ENCODE data around the gene RFC1.
"Not testable (repeated sequence)": the region's sequence is repeated elsewhere in the genome, so short reads cannot be mapped to it uniquely, and the experiment has no call there.

Gene RFC1

DNA sequence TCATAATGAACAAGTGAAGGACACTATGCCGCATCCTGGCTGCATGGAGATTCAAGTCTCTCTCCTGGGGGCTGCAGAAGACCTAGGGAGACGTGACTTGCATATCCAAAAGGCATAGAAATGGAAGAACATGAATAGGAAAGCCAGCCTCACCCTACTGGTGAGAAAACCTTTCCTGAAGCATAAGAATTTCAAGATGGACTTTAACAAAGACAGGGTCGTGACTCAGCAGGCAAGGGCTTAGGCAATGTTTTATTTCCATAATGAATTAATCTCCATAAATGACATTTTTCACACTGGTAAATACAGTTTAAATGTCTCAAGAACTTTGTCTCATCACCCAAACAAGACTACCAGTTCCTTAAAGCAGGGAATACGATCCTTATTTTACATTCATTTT, 78.9 kb downstream of the RFC1 start:
- DNase-seq (ENCODE audit: insufficient read length, low spot score) = no peak
- TF ChIP-seq POLR2A (IDR thresholded peaks at IDR 0.05; ENCODE audit: low read depth, low read length) = no peak
- no peak for TF ChIP-seq SPI1 (IDR thresholded peaks at IDR 0.05; ENCODE audit: low read depth, low read length)
- TF ChIP-seq POU2F2 (IDR thresholded peaks at IDR 0.05; ENCODE audit: low read depth, low read length) = no peak
- no peak for TF ChIP-seq POLR2AphosphoS5 (IDR thresholded peaks at IDR 0.05; ENCODE audit: low read depth, low read length)
- no peak for TF ChIP-seq PAX5 (IDR thresholded peaks at IDR 0.05; ENCODE audit: insufficient read depth, low read length, severe bottlenecking)
- TF ChIP-seq TAF1 (IDR thresholded peaks at IDR 0.05; ENCODE audit: low read depth, low read length) = no peak
- no peak for FAIRE-seq

DNA sequence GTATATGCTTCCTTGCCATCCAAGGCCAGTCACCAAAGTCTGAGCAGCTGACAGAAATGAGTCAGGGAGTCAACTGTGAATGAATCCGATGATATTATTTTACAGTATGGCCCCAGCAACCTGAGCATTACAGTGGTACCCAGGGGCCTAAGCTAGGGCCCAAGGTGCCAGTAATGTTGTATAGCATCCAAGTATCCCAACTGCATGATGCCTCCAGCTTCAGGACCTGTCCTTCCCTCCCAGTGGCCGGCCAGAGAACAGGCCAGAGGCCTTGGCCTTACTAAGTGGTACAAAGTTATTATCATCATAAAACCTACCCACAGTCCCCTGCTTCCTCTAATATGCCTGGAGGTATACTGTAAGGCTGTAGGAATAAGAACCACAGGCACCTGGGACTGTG, 79.9 kb downstream of the RFC1 start:
- DNase-seq (ENCODE audit: insufficient read length, low spot score) = no peak
- FAIRE-seq = no peak
- no peak for TF ChIP-seq TAF1 (IDR thresholded peaks at IDR 0.05; ENCODE audit: low read depth, low read length)
- TF ChIP-seq POLR2A (IDR thresholded peaks at IDR 0.05; ENCODE audit: low read depth, low read length) = no peak
- TF ChIP-seq POU2F2 (IDR thresholded peaks at IDR 0.05; ENCODE audit: low read depth, low read length) = no peak
- no peak for TF ChIP-seq SPI1 (IDR thresholded peaks at IDR 0.05; ENCODE audit: low read depth, low read length)
- no peak for TF ChIP-seq POLR2AphosphoS5 (IDR thresholded peaks at IDR 0.05; ENCODE audit: low read depth, low read length)
- TF ChIP-seq PAX5 (IDR thresholded peaks at IDR 0.05; ENCODE audit: insufficient read depth, low read length, severe bottlenecking) = no peak

DNA sequence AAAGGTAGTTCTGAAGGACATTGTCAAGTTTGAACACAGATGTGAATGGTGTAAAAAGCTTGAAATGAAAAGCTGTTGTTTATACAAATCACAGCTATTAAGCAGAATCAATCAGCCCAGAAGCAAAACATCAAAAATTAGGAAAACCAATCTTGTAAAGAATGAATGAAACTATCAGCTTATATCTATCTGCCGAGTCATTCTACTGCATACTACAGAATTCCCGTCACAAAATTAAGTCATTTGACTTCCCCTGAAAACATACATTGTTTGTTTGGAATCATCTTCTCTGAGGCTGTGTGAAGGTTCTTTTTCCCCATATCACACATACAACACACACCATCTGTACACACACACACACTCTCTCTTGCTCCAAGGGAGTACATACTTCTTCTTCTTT, 80.3 kb downstream of the RFC1 start:
- DNase-seq (ENCODE audit: insufficient read length, low spot score) (no peak), FAIRE-seq (no peak)
- TF ChIP-seq POU2F2 (IDR thresholded peaks at IDR 0.05; ENCODE audit: low read depth, low read length) = no peak
- TF ChIP-seq TAF1 (IDR thresholded peaks at IDR 0.05; ENCODE audit: low read depth, low read length) = no peak
- no peak for TF ChIP-seq SPI1 (IDR thresholded peaks at IDR 0.05; ENCODE audit: low read depth, low read length)
- TF ChIP-seq POLR2AphosphoS5 (IDR thresholded peaks at IDR 0.05; ENCODE audit: low read depth, low read length) = no peak
- no peak for TF ChIP-seq PAX5 (IDR thresholded peaks at IDR 0.05; ENCODE audit: insufficient read depth, low read length, severe bottlenecking)
- no peak for TF ChIP-seq POLR2A (IDR thresholded peaks at IDR 0.05; ENCODE audit: low read depth, low read length)

DNA sequence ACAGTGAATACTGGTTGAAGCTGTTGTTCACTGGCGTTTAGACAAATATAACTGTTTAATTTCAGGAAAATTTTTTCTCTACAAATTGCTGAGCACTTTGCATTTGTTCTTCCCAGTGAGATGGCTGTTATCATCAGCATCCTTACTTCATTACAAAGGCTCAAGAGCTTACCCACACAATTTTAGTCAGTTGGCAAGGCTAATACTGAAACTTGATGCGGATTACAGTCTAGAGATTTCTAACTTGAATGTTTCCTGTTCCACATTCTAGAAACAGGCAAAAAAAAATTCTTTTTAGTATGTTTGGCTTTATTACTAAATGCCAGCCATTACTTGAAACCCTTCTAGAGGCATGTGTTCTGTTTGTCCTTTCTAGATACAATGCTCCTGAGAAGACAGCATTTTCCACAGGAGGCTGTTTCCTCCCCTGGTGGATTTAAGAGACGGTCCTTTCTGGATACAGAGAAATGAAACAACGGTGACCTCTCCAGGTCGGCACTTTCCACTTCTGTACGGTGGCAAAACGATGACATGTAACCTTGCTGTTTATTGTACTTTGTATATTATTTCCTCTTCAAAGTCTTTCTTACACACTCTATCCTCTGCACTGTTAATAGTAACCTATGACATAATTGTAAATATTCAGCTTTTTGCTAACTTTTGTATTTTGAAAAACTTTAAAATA, 80.9 kb downstream of the RFC1 start:
- DNase-seq (ENCODE audit: insufficient read length, low spot score) (no peak), FAIRE-seq (no peak)
- TF ChIP-seq POLR2A (IDR thresholded peaks at IDR 0.05; ENCODE audit: low read depth, low read length) (no peak), TAF1 (IDR thresholded peaks at IDR 0.05; ENCODE audit: low read depth, low read length) (no peak), SPI1 (IDR thresholded peaks at IDR 0.05; ENCODE audit: low read depth, low read length) (no peak), POLR2AphosphoS5 (IDR thresholded peaks at IDR 0.05; ENCODE audit: low read depth, low read length) (no peak), POU2F2 (IDR thresholded peaks at IDR 0.05; ENCODE audit: low read depth, low read length) (no peak), PAX5 (IDR thresholded peaks at IDR 0.05; ENCODE audit: insufficient read depth, low read length, severe bottlenecking) (no peak)

DNA sequence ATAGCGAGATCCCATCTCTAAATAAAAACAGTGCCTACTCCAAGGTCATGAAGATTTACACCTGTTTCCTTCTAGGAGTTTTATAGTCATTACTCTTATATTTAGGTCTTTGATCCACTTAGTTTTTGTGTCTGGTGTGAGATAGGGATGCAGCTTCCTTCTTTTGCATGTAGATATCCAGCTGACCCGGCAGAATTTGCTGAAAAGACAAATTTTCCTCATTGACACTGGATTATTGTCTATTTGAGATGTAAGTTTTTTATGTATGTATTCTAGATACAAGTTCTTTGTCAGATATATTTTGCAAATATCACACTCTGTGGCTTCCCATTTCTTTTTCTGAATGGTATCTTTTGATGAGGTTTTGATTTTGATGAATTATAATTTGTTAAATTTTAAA, 85.4 kb downstream of the RFC1 start:
- DNase-seq (ENCODE audit: insufficient read length, low spot score) (no peak), FAIRE-seq (no peak)
- TF ChIP-seq PAX5 (IDR thresholded peaks at IDR 0.05; ENCODE audit: insufficient read depth, low read length, severe bottlenecking) (no peak), TAF1 (IDR thresholded peaks at IDR 0.05; ENCODE audit: low read depth, low read length) (no peak), POLR2AphosphoS5 (IDR thresholded peaks at IDR 0.05; ENCODE audit: low read depth, low read length) (no peak), POU2F2 (IDR thresholded peaks at IDR 0.05; ENCODE audit: low read depth, low read length) (no peak), SPI1 (IDR thresholded peaks at IDR 0.05; ENCODE audit: low read depth, low read length) (no peak), POLR2A (IDR thresholded peaks at IDR 0.05; ENCODE audit: low read depth, low read length) (no peak)

DNA sequence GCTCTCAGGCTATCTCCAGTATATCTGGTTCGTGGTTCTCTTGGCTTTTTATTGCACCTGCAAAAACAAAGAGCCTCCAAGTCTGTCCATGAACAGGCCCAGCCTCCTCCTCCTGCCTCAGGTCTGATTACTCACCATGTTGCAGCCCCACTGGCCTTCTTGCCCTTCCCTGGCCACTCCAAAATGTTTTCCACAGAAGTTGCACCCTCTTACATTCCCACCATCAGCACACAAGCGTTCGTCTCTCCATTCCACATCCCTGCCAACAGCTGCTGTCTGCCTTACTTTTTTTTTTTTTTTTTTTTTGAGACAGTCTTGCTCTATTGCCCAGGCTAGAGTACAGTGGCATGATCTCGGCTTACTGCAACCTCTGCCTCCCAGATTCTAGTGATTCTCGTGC, 86.7 kb downstream of the RFC1 start:
- no peak for DNase-seq (ENCODE audit: insufficient read length, low spot score)
- no peak for TF ChIP-seq POU2F2 (IDR thresholded peaks at IDR 0.05; ENCODE audit: low read depth, low read length)
- TF ChIP-seq SPI1 (IDR thresholded peaks at IDR 0.05; ENCODE audit: low read depth, low read length) = no peak
- no peak for TF ChIP-seq PAX5 (IDR thresholded peaks at IDR 0.05; ENCODE audit: insufficient read depth, low read length, severe bottlenecking)
- no peak for TF ChIP-seq POLR2AphosphoS5 (IDR thresholded peaks at IDR 0.05; ENCODE audit: low read depth, low read length)
- no peak for TF ChIP-seq POLR2A (IDR thresholded peaks at IDR 0.05; ENCODE audit: low read depth, low read length)
- TF ChIP-seq TAF1 (IDR thresholded peaks at IDR 0.05; ENCODE audit: low read depth, low read length) = no peak
- FAIRE-seq = no peak

DNA sequence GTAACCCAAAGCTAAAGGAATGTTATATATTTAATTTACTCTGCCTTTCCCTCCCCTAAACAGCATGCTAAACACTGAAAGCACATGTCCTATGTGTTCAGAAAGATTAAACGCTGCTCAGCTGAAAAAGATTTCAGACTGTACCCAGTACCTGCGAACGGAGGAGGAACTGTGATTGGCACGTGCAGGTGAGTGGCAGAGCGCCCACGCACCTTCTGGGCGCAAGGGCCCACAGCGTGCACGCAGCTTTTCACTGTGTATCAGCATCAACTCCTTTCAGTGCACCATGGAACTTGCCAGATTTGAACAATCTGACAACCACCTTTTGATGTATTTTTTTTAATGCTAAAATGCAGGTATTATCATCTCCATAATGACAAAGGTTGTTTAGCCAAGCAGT, 87.7 kb downstream of the RFC1 start:
- no peak for FAIRE-seq
- DNase-seq (ENCODE audit: insufficient read length, low spot score) = no peak
- TF ChIP-seq POU2F2 (IDR thresholded peaks at IDR 0.05; ENCODE audit: low read depth, low read length) (no peak), POLR2A (IDR thresholded peaks at IDR 0.05; ENCODE audit: low read depth, low read length) (no peak)

DNA sequence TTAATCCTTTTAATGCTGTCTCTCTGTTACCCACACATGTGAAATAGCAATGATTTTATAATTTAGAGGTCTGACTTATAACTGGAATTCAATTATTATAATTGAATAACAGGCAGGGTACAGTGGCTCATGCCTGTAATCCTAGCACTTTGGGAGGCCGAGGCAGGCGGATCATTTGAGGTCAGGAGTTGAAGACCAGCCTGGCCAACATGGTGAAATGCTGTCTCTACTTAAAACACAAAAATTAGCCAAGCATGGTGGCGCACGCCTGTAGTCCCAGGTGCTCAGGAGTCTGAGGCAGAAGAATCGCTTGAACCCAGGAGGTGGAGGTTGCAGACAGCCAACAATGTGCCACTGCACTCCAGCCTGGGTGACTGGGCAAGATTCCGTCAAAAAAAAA, 88.5 kb downstream of the RFC1 start:
- DNase-seq (ENCODE audit: insufficient read length, low spot score); FAIRE-seq: not testable (repeated sequence)

DNA sequence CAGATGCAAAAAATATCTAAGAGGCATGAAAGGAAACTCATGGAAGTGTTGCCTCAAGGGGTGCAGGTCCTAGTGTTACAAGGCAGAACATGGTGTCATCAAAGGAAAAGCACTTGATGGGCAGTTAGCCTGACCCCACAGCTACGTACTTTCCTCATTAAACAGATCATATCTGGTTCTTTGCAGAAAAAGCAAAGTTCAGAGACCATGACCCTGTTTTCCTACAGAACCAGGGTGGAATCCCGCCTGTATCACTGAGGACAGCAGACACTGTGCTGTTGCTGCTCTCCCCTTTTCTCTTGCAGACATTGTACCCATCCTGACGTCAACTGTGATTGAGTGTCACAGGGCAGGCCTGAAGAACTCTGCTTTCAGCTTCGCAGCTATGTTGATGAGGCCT, 91.7 kb downstream of the RFC1 start:
- no peak for DNase-seq (ENCODE audit: insufficient read length, low spot score)
- FAIRE-seq = no peak
- no peak for TF ChIP-seq POU2F2 (IDR thresholded peaks at IDR 0.05; ENCODE audit: low read depth, low read length)
- no peak for TF ChIP-seq PAX5 (IDR thresholded peaks at IDR 0.05; ENCODE audit: insufficient read depth, low read length, severe bottlenecking)
- no peak for TF ChIP-seq SPI1 (IDR thresholded peaks at IDR 0.05; ENCODE audit: low read depth, low read length)

DNA sequence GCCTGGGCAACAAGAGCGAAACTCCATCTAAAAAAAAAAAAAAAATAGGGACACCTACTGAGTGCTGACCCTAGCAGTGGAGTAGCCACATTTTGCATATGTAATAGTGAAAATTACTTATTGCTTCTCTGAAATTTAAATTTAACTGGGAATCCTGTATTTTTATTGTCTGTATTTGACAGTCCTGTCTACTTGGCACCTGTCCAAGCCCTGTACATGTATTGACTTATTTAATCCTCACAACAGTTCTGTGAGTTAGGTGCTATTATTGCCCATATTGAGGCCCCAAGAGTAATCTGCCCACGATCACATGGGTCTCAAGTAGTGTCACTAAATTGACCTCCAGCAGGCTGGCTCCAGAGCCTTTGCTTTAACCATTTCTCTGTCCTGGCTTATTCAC, 102.3 kb downstream of the RFC1 start:
- no peak for TF ChIP-seq POU2F2 (IDR thresholded peaks at IDR 0.05; ENCODE audit: low read depth, low read length)
- no peak for TF ChIP-seq POLR2AphosphoS5 (IDR thresholded peaks at IDR 0.05; ENCODE audit: low read depth, low read length)
- TF ChIP-seq POLR2A (IDR thresholded peaks at IDR 0.05; ENCODE audit: low read depth, low read length) = no peak
- no peak for TF ChIP-seq SPI1 (IDR thresholded peaks at IDR 0.05; ENCODE audit: low read depth, low read length)
- TF ChIP-seq TAF1 (IDR thresholded peaks at IDR 0.05; ENCODE audit: low read depth, low read length) = no peak
- no peak for TF ChIP-seq PAX5 (IDR thresholded peaks at IDR 0.05; ENCODE audit: insufficient read depth, low read length, severe bottlenecking)
- FAIRE-seq (no peak), DNase-seq (ENCODE audit: insufficient read length, low spot score) (no peak)

Measured in GM12891 (cell line).